Left ventricle myocardium inferior (tissue), 1 donor: ENCODE results near the gene PNKD. TPM values are rescaled to one million over a fixed set of nuclear protein-coding genes. Genes with fewer than 3 reads are reported as not detected.

Source experiments
- DNase-seq: peaks from one replicate; pipeline ENCODE4 v3.0.0-alpha.2; 2020
- H3K27ac ChIP-seq: fragments of 200-600 bp; replicated peaks from 2 replicates; pipeline ENCODE4 v1.8.0; 2021
- H3K27me3 ChIP-seq: fragments of 200-600 bp; 2 replicates; pipeline ENCODE4 v1.8.0; 2021; ENCODE audit warnings: low read depth
- H3K36me3 ChIP-seq: fragments of 200-600 bp; 2 replicates; pipeline ENCODE4 v1.8.0; 2021
- H3K4me1 ChIP-seq: fragments of 200-600 bp; 2 replicates; pipeline ENCODE4 v1.8.0; 2021
- H3K4me3 ChIP-seq: fragments of 200-600 bp; 2 replicates; pipeline ENCODE4 v1.8.0; 2021; ENCODE audit warnings: mild to moderate bottlenecking, moderate library complexity
- H3K9me3 ChIP-seq: fragments of 200-600 bp; replicated peaks from 2 replicates; pipeline ENCODE4 v1.8.0; 2021
- intact Hi-C: fragments of 100-400 bp; cut with micrococcal nuclease; formaldehyde crosslinking; loops from one replicate; pipeline ENCODE4 v1.11.0; 2022
- long read RNA-seq: library from polyadenylated mRNA; unstranded; transcript quantifications from one replicate; pipeline ENCODE4 v2.0.0, GENCODE V29; 2021
- total RNA-seq: library from RNA; stranded (reverse); fragmentation: NEBNext Ultra II Directional; extraction: Animal tissue kit (Norgen Biotek cat#: 25700); gene quantifications from one replicate; pipeline ENCODE4 v1.2.1, GENCODE V29; 2021
- TF ChIP-seq, protein P1 (sequence below): fragments of 200-600 bp; IDR thresholded peaks from 2 replicates; pipeline ENCODE4 v1.8.0; 2021; ENCODE audit warnings: antibody characterized with exemption, mild to moderate bottlenecking, borderline replicate concordance
- donor health status: DM: no; HTN: yes; CAD: no; lungs with severe emphysema.

The PNKD gene, protein sequence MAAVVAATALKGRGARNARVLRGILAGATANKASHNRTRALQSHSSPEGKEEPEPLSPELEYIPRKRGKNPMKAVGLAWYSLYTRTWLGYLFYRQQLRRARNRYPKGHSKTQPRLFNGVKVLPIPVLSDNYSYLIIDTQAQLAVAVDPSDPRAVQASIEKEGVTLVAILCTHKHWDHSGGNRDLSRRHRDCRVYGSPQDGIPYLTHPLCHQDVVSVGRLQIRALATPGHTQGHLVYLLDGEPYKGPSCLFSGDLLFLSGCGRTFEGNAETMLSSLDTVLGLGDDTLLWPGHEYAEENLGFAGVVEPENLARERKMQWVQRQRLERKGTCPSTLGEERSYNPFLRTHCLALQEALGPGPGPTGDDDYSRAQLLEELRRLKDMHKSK
- total RNA-seq: 75.4 TPM
- long read RNA-seq, transcript PNKD-202 (9 exons, 2,991 nt): minor isoform, 10 of 113 reads
- long read RNA-seq, transcript PNKD-201 (3 exons, 758 nt): major isoform, 86 of 113 reads
- long read RNA-seq, partial matches to known transcripts: 3 of 113 reads
- long read RNA-seq, other reads (novel, unspliced or antisense): 14 of 113 reads

DNA sequence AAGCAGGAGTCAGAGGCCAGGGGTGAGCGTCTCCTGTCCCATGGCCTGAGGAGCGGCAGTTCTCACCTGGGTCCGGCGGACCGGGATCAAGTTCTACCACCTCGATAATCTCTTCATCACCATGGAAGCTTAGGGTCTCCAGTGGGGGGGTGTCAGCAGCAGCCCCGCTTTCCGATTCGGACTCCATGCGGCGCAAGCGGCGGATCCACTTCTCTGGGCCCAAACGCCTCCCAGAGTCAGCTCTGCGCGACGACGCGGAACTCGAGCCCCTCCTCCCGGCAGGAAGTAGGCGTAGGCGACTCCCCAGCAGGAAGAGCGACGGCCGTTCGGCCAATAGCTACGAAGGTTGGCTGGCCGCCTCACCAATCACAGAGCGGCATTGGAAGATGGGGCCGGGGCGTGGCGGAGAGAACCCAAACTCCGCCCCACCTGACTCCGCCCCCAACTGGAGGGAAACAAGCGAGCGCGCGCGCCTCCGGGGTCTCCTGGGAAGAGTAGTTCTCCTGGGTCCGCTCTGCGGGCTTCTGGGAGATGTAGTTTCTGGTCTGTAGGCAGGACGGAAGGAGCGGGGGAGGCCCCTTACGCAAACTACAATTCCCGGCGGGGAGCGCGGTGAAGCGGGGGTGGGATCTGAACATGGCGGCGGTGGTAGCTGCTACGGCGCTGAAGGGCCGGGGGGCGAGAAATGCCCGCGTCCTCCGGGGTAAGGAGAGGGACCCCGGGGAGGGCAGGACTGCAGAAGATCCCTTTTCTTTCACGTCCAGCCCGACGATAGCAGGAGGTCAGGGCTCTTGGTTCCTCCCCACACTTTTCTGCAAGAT is at the start of gene PNKD, which contains the start of gene AAMP:
Gene PNKD (plus strand): TSS at position 620 of the 821 bp plus-strand sequence. CDS start 17 bp downstream, at position 637.
Gene AAMP (minus strand): TSS at position 238 of the 821 bp plus-strand sequence. CDS start 51 bp downstream, at position 187.
- Histone ChIP-seq H3K4me3 (peak within 1 kb of the TSS; percentile 95), H3K4me1 (peaks cover 72% of the 10 kb centered on the region), H3K27ac (peak within 1 kb of the TSS; percentile 88), H3K27me3 (no peaks in the 10 kb centered on the region), H3K36me3 (peaks cover 53% of the 10 kb centered on the region), H3K9me3 (no peaks in the 10 kb centered on the region)
- DNase-seq: peak; percentile 100
- intact Hi-C loops: no loop called here
- TF ChIP-seq, protein P1, sequence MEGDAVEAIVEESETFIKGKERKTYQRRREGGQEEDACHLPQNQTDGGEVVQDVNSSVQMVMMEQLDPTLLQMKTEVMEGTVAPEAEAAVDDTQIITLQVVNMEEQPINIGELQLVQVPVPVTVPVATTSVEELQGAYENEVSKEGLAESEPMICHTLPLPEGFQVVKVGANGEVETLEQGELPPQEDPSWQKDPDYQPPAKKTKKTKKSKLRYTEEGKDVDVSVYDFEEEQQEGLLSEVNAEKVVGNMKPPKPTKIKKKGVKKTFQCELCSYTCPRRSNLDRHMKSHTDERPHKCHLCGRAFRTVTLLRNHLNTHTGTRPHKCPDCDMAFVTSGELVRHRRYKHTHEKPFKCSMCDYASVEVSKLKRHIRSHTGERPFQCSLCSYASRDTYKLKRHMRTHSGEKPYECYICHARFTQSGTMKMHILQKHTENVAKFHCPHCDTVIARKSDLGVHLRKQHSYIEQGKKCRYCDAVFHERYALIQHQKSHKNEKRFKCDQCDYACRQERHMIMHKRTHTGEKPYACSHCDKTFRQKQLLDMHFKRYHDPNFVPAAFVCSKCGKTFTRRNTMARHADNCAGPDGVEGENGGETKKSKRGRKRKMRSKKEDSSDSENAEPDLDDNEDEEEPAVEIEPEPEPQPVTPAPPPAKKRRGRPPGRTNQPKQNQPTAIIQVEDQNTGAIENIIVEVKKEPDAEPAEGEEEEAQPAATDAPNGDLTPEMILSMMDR: peak; percentile 33

DNA sequence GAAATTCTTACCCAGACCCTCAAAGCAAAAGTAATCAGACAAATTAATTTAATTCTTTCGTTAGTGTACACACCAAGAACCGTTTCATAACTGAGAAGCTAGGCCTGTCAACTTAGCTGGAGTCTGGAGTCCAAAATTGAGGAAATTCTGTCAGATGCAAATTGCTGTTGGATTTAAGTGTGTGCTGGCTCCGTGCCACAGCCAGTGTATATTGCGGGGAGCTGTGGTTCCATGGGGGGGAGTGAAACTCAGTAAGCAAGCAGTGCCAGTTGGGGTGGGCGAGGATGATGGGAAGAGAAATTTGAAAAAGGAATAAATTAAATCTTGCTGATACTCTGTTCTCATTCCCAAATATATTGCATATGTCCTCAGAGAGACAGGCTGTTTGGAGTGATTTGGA is 49.3 kb upstream of the PNKD start:
- peaks cover 18% of the 10 kb centered on the region for H3K36me3 ChIP-seq
- H3K27me3 ChIP-seq: no peaks in the 10 kb centered on the region
- DNase-seq: no peak
- intact Hi-C loops: no loop called here
- no peak overlapping the region for H3K4me3 ChIP-seq
- peaks cover 96% of the 10 kb centered on the region for H3K4me1 ChIP-seq
- TF ChIP-seq, protein P1: no peak
- H3K9me3 ChIP-seq: no peaks in the 10 kb centered on the region
- H3K27ac ChIP-seq: no peak overlapping the region

DNA sequence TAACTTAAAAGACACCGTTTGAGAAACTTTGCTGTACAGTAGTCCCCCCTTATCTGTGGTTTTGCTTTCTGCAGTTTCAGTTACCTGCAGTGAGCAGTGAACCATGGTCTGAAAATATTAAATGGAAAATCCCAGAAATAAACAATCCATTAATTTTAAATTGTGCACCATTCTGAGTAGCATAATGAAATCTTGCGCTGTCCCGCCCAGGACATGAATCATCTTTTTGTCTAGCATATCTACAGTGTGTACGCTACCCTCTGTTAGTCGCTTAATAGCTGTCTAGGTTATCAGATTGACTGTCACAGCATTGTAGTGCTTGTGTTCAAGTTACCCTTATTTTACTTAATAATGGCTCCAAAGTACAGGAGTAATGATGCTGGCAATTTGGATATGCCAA is 47.3 kb upstream of the PNKD start:
- no peak for DNase-seq
- H3K27me3 ChIP-seq: no peaks in the 10 kb centered on the region
- no peak overlapping the region for H3K4me3 ChIP-seq
- H3K4me1 ChIP-seq: peaks cover 79% of the 10 kb centered on the region
- H3K9me3 ChIP-seq: no peaks in the 10 kb centered on the region
- intact Hi-C loops: no loop called here
- TF ChIP-seq, protein P1: no peak
- peaks cover 39% of the 10 kb centered on the region for H3K36me3 ChIP-seq
- no peak overlapping the region for H3K27ac ChIP-seq

DNA sequence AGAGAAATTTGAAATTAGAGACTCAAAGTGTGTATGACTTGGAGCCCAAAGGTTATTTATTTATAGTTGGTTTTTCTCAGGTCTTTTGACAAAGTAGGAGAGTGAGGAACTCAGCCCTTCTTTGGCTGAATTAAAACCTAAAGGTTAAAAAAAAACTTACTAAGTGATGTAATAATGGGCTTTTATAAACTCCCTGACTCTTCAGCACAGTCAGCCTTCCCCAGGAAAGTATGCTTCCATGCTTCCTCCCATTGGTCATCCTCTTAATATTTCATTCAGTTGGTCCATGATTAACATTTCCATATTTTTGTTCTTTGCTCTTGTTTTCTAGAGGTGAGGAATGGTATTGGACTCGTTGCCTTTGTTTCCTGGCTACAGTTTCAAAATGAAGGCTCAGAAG is 46.1 kb upstream of the PNKD start:
- Histone ChIP-seq H3K27me3 (no peaks in the 10 kb centered on the region), H3K4me1 (peaks cover 79% of the 10 kb centered on the region), H3K4me3 (no peak overlapping the region), H3K27ac (no peak overlapping the region), H3K36me3 (peaks cover 50% of the 10 kb centered on the region), H3K9me3 (no peaks in the 10 kb centered on the region)
- intact Hi-C loops: no loop called here
- TF ChIP-seq, protein P1: no peak
- no peak for DNase-seq

DNA sequence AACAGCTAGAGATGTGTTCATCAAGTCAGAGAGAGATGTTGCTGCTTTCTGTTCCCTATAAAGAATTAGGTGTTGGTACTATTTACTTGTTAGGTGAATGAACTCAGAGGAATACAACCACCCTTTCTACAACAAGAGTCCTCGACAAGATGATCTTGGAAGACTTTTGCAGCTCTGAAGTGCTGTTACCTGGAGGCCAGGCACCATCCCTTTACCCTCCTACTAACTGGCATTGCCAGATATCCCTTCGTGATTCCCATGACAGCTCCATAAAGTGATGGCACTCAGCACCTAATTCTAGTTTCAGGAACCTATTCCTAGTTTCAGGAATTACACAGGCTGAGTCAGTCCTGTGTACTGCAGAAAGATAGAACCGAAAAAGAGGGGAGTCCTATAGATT is 43.4 kb upstream of the PNKD start:
- Histone ChIP-seq H3K36me3 (peaks cover 78% of the 10 kb centered on the region), H3K27me3 (no peaks in the 10 kb centered on the region), H3K4me3 (no peak overlapping the region), H3K4me1 (peaks cover 75% of the 10 kb centered on the region), H3K9me3 (no peaks in the 10 kb centered on the region), H3K27ac (no peak overlapping the region)
- TF ChIP-seq, protein P1: no peak
- intact Hi-C loops: no loop called here
- DNase-seq: no peak
